Liver (tissue), 3 donors: ENCODE data around the gene DUS3L.

Experiments
- CTCF ChIP-seq: fragments of 150-350 bp; IDR thresholded peaks from 2 replicates; pipeline ENCODE4 v1.5.1; 2017; ENCODE audit warnings: improper control_type of control experiment, low read depth, low read length; ENCODE audit not compliant: missing input control
- FOXA1 ChIP-seq: IDR thresholded peaks from 2 replicates; pipeline ENCODE4 v1.6.1; 2016; ENCODE audit warnings: antibody characterized with exemption
- MAX ChIP-seq: IDR thresholded peaks from 2 replicates; pipeline ENCODE4 v1.6.1; 2016; ENCODE audit warnings: antibody characterized with exemption
- RAD21 ChIP-seq, 2 donors: IDR thresholded peaks; 2 replicates each; pipeline ENCODE4 v1.6.1; 2016; ENCODE audit warnings: antibody characterized with exemption in 2 of 2, mild to moderate bottlenecking in 2 of 2
- RXRA ChIP-seq, 2 donors: IDR thresholded peaks; 2 replicates each; pipeline ENCODE4 v1.6.1; 2017 to 2018; ENCODE audit warnings: antibody characterized with exemption in 2 of 2, mild to moderate bottlenecking in 1 of 2
- TF ChIP-seq, protein P1 (sequence below): IDR thresholded peaks from 2 replicates; pipeline ENCODE4 v1.6.1; 2016; ENCODE audit warnings: antibody characterized with exemption, mild to moderate bottlenecking
- TF ChIP-seq, protein P2 (sequence below): IDR thresholded peaks from 2 replicates; pipeline ENCODE4 v1.6.1; 2016; ENCODE audit warnings: antibody characterized with exemption
- donor health status: healthy.
- donor health status: healthy.

DNA sequence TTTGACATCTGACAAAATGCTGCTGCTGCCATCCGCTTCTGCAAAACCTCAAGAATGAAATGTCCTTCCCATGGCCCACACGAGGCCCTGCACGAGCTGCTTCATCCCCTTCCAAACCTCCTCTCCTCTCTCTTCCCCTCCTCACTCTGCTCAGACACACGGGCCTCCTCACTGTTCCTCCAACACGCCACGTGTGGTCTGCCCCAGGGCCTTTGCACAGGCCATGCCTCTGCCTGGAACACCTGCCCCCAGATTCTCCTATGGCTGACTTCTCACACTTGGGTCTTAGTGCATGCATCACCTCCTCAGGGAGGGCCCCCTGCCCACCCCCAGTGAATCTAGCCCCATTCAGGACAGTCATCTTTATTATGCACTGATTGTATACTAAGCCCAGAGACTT, 29.8 kb upstream of the DUS3L start:
- no peak for TF ChIP-seq RAD21 (IDR thresholded peaks at IDR 0.05)
- TF ChIP-seq CTCF, result no peak
- TF ChIP-seq, protein P1, sequence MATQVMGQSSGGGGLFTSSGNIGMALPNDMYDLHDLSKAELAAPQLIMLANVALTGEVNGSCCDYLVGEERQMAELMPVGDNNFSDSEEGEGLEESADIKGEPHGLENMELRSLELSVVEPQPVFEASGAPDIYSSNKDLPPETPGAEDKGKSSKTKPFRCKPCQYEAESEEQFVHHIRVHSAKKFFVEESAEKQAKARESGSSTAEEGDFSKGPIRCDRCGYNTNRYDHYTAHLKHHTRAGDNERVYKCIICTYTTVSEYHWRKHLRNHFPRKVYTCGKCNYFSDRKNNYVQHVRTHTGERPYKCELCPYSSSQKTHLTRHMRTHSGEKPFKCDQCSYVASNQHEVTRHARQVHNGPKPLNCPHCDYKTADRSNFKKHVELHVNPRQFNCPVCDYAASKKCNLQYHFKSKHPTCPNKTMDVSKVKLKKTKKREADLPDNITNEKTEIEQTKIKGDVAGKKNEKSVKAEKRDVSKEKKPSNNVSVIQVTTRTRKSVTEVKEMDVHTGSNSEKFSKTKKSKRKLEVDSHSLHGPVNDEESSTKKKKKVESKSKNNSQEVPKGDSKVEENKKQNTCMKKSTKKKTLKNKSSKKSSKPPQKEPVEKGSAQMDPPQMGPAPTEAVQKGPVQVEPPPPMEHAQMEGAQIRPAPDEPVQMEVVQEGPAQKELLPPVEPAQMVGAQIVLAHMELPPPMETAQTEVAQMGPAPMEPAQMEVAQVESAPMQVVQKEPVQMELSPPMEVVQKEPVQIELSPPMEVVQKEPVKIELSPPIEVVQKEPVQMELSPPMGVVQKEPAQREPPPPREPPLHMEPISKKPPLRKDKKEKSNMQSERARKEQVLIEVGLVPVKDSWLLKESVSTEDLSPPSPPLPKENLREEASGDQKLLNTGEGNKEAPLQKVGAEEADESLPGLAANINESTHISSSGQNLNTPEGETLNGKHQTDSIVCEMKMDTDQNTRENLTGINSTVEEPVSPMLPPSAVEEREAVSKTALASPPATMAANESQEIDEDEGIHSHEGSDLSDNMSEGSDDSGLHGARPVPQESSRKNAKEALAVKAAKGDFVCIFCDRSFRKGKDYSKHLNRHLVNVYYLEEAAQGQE, result no peak
- TF ChIP-seq, protein P2, sequence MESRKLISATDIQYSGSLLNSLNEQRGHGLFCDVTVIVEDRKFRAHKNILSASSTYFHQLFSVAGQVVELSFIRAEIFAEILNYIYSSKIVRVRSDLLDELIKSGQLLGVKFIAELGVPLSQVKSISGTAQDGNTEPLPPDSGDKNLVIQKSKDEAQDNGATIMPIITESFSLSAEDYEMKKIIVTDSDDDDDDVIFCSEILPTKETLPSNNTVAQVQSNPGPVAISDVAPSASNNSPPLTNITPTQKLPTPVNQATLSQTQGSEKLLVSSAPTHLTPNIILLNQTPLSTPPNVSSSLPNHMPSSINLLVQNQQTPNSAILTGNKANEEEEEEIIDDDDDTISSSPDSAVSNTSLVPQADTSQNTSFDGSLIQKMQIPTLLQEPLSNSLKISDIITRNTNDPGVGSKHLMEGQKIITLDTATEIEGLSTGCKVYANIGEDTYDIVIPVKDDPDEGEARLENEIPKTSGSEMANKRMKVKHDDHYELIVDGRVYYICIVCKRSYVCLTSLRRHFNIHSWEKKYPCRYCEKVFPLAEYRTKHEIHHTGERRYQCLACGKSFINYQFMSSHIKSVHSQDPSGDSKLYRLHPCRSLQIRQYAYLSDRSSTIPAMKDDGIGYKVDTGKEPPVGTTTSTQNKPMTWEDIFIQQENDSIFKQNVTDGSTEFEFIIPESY, result no peak
- TF ChIP-seq FOXA1, result no peak
- TF ChIP-seq MAX, result no peak
- no peak for TF ChIP-seq RXRA (IDR thresholded peaks at IDR 0.05)
